Occipital lobe (tissue), 2 donors: ENCODE results near the gene KLRB1. TPM values are rescaled to one million over a fixed set of nuclear protein-coding genes. Genes with fewer than 3 reads are reported as not detected.
"Not testable (repeated sequence)": the region's sequence is repeated elsewhere in the genome, so short reads cannot be mapped to it uniquely, and the experiment has no call there.

Experiments used
- DNase-seq: peaks from one replicate; lab custom pipeline; 2025; lab: John Stamatoyannopoulos, UW
- total RNA-seq: library from RNA; depleted of rRNA; stranded (reverse); fragments of >200 nt; gene quantifications from one replicate; pipeline ENCODE4 v1.2.3, GENCODE V29; 2014

Gene KLRB1
- total RNA-seq, 1 donor from 2014 or later: not detected

- no peak for DNase-seq
These were observed 11.9 kb upstream of the KLRB1 start for GRCh38 chr12:9619411-9620179.

- DNase-seq: not testable (repeated sequence)
These were observed 11.2 kb upstream of the KLRB1 start for GRCh38 chr12:9618906-9619305.

- no peak for DNase-seq
These were observed 9.4 kb upstream of the KLRB1 start for GRCh38 chr12:9617124-9617523.

GRCh38 chr12:9615420-9616136 lies 7.9 kb upstream of the KLRB1 start:
- no peak for DNase-seq

GRCh38 chr12:9610606-9611005 lies 2.9 kb upstream of the KLRB1 start:
- DNase-seq: not testable (repeated sequence)

DNA sequence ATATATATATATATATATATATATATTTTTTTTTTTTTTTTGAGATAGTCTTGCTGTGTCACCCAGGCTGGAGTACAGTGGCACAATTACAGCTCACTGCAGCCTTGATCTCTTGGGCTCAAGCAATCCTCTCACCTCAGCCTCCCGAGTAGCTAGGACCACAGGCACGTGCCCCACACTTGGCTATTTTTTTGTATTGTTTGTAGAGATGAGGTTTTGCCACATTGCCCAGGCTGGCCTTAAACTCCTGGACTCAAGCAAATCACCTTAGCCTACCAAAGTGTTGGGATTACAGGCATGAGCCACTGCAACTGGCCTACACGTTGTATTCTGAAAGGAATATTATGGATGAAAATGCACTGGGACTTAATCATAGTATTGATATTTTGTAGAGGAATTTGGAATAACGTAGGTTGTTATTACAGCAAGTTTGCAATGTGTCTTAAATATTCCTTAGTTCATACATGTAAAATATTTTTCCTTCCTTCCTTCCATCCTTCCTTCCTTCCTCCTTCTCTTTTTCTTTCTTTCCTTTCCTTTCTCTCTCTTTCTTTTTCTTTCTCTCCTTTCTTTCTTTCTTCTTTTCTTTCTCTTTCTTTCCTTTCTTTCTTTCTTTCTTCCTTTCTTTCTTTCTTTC lies 862 bp downstream of the KLRB1 start:
- DNase-seq: no peak

DNA sequence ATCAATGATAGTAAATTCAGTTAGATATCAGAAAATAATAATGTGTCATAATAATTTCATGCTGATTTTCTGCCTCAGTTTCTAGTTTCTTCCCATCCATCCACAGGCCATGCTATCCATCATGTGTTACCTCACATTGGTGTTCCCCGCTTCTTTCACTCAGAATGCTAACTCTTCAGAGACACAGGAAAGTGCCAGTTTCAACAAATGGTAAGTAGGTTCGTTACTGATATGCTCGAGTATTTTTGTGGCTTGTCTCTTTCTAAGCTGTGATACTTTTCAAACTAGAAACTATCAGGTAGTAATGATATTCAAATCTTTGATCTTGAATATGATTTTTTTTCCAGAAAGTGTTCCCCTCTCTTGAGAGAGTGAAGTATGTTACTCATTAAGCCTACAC lies 1.5 kb downstream of the KLRB1 start:
- DNase-seq: no peak

- DNase-seq: no peak
These were observed 2.2 kb downstream of the KLRB1 start for GRCh38 chr12:9605483-9605882.

DNA sequence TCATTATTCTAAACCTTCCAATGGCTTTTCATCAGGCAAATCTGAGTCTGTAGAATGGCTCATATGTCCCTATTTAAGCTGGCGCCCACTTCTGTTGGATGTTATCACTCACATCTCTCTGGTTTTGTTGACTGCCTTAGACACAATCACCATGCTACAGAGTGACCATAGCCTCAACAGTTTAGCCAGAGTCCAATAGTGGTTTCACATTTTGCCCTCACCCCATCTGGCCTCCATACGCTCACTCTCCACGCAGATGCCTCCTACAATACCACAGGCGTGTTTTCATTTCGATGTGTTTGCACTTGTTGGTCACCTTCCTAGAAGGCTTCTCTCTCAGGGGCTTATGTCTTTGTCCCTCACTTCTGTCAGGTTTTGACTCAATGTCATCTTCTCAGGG lies 3.4 kb downstream of the KLRB1 start:
- no peak for DNase-seq

GRCh38 chr12:9600426-9600825 lies 7.3 kb downstream of the KLRB1 start:
- not testable (repeated sequence) for DNase-seq

DNA sequence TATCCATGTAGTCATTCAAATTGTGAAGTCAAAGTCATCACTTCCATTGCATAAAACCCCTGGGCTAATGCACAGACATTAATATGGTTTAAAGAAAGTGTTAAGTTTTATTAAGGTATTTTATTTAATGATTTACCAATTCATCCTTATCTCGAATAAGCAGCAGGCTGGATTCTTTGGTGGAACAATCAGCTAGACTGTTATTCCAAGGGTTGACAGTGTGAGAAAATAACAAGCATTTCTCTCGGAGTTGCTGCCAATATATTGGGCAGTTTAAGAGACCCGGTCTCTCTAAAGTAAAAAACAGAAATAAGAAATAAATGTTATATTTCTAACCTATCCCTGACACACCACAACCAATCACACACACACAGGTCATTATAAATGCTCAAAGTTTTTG lies 9.4 kb downstream of the KLRB1 start:
- DNase-seq: no peak

DNA sequence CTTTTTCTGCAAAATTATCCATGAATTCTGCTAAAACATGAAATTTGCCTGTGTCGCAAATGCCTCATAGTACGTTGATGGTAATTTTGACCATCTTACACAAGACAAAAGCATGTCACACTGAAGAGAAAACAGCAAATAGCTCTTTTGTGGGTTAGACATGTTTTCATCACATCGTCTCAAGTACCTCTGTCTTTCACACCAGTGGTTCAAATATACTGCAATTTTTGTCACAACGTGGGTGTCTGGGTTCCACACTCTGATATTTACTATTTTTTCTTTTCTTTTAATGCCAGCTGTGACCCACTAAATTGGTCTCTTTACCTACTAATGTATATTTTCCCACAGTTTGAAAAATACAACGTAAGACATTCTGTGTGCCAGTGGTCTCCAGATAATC lies 10.4 kb downstream of the KLRB1 start:
- DNase-seq: no peak

- DNase-seq: no peak
These were observed 17.3 kb downstream of the KLRB1 start for GRCh38 chr12:9590441-9590840.

DNA sequence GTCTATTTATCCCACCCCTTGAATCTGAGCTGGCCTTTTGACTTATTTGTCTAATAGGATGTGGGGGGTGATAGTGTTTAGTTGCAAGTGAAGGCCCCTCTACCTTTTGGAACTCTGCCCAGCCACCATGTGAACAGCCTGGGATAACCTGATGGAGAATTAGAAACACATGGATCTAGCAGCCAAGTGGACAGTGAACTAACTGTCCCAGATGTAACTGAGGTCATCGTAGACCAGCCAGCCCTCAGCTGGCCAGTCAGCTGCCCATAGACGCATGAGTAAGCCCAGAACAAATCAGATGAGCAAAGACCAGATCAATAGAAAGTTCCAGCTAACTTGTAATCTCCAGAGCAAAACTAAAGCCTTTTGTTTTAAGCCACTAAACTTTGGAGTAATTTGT lies 19.0 kb downstream of the KLRB1 start:
- DNase-seq: no peak

GRCh38 chr12:9587987-9588600 lies 19.6 kb downstream of the KLRB1 start:
- DNase-seq: no peak

- not testable (repeated sequence) for DNase-seq
These were observed 30.0 kb downstream of the KLRB1 start for GRCh38 chr12:9577729-9578128.

DNA sequence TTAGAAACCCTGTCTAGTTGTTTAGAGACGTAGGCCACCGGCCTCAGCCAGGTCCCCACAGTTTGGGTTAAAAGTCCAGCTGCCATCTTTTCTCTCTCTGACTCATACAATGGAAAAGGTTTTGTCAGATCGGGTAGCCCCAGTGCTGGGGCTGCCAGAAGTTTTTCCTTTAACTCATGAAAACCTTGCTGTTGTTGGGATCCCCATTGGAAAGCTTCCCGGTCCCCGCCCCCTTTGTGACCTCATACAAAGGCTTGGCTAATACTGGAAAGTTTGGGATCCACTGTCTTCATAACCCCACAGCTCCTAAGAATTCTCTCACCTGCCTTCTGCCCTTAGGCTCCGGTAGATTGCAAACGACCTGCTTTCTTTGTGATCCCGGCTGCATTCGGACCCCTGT lies 40.6 kb downstream of the KLRB1 start:
- not testable (repeated sequence) for DNase-seq

DNA sequence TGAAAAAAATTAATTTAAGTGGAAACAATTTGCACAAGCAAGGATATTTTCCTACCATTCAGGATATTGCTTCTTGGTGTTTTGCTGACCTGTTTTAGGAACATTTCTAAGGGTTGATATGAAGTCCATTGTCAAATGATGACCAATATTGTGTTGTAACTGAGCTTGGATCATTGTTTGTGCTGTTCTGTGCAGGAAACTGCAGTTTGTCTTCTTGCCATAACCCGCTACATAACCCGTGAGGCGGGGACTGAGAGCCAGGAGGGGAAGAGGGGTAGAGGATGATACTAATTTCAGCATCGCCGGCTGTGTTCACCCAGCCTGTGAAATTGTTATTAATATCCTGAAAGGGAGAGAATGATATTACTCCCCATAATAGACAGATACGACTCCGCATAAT lies 41.6 kb downstream of the KLRB1 start:
- not testable (repeated sequence) for DNase-seq

- DNase-seq: not testable (repeated sequence)
These were observed 43.3 kb downstream of the KLRB1 start for GRCh38 chr12:9564418-9564817.

GRCh38 chr12:9562841-9563453 lies 44.8 kb downstream of the KLRB1 start:
- DNase-seq: not testable (repeated sequence)

GRCh38 chr12:9545489-9545888 lies 62.2 kb downstream of the KLRB1 start:
- DNase-seq: not testable (repeated sequence)
